Tibial nerve (tissue), 4 donors: Measurements from ENCODE around the gene SMARCA2. TPM values are rescaled to one million over a fixed set of nuclear protein-coding genes. Genes with fewer than 3 reads are reported as not detected.
"Not testable (repeated sequence)": the region's sequence is repeated elsewhere in the genome, so short reads cannot be mapped to it uniquely, and the experiment has no call there.

Experiments used
- DNase-seq, 2 donors: peaks; one replicate each; pipeline ENCODE4 v3.0.0-alpha.2; 2019; ENCODE audit warnings: low spot score in 2 of 2
- H3K27ac ChIP-seq, 4 donors: fragments of 200-600 bp; sonication (generic) in 3 of 4; one replicate each; pipeline ENCODE4 v1.5.1; 2017 to 2019; ENCODE audit warnings: mild to moderate bottlenecking in 1 of 4
- H3K27me3 ChIP-seq, 2 donors: fragments of 200-600 bp; sonication (generic) in 1 of 2; one replicate each; pipeline versions ENCODE4 v1.5.1 to v1.6.0; 2017 to 2019
- H3K36me3 ChIP-seq, 3 donors: fragments of 200-600 bp; sonication (generic); one replicate each; pipeline ENCODE4 v1.5.1; 2018 to 2019
- H3K4me1 ChIP-seq, 4 donors: fragments of 200-600 bp; sonication (generic) in 3 of 4; one replicate each; pipeline ENCODE4 v1.5.1; 2017 to 2019
- H3K4me3 ChIP-seq, 4 donors: fragments of 200-600 bp; sonication (generic) in 3 of 4; one replicate each; pipeline ENCODE4 v1.5.1; 2017 to 2019; ENCODE audit warnings: mild to moderate bottlenecking in 1 of 4, moderate library complexity in 1 of 4
- H3K9me3 ChIP-seq, 4 donors: fragments of 200-600 bp; sonication (generic) in 3 of 4; one replicate each; pipeline ENCODE4 v1.5.1; 2017 to 2019
- EP300 ChIP-seq, 2 donors: sonication (generic); formaldehyde crosslinking; IDR thresholded peaks; one replicate each; pipeline ENCODE4 v1.6.1; 2017; ENCODE audit warnings: antibody characterized with exemption in 2 of 2, mild to moderate bottlenecking in 1 of 2
- POLR2A ChIP-seq, 2 donors: fragments of 450-650 bp; IDR thresholded peaks; one replicate each; pipeline ENCODE4 v1.6.1; 2017; ENCODE audit warnings: antibody characterized with exemption in 2 of 2, mild to moderate bottlenecking in 2 of 2, moderate library complexity in 2 of 2
- WGBS, 2 donors: methylation state at CpG; one replicate each; pipeline ENCODE4 v1.1.5; 2018; 5-methylcytosine and 5-hydroxymethylcytosine counted together
- total RNA-seq, 4 donors: library from RNA; depleted of rRNA; stranded (reverse); fragments of >200 nt; gene quantifications; one replicate each; pipeline ENCODE4 v1.1.0, GENCODE V29; 2016
- TF ChIP-seq, protein P1 (sequence below), 5 experiments: fragments of 200-600 bp in 3 of 5; fragments of 450-650 bp in 2 of 5; sonication (generic) in 3 of 5; IDR thresholded peaks; one replicate each; pipeline ENCODE4 v1.5.1; 2016 to 2019; ENCODE audit warnings: antibody characterized with exemption in 5 of 5, mild to moderate bottlenecking in 3 of 5, moderate library complexity in 2 of 5

The SMARCA2 gene
- total RNA-seq, 4 donors from 2014 or later = 75.9 to 140 (median 119) TPM

DNA sequence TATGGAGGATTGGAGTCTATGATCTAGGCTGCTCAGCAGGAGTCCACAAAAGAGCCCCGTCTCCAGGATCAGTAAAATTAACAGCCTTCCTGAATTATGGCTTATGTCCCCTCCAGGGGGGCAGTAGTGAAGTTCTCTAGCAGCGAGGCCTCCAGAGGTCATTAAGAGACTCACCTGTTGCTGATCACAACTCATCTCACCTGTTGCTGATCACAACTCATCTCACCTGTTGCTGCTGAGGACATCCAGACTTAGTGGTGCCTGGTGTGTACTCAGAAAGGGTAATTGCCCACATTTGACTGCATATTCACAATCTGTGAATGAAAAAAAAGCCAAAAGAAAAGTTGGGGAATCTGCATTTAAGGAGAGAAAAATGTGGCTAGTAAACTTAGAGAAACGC, 129.5 kb downstream of the SMARCA2 start:
- Histone ChIP-seq H3K27ac (no peak overlapping the region), H3K36me3 (peaks cover 0 to 8% (median 0%) of the 10 kb centered on the region in 3 donors), H3K27me3 (no peaks in the 10 kb centered on the region), H3K4me3 (no peak overlapping the region), H3K4me1 (no peaks in the 10 kb centered on the region), H3K9me3 (no peaks in the 10 kb centered on the region)
- DNase-seq = no peak
- no peak for TF ChIP-seq POLR2A (IDR thresholded peaks at IDR 0.05)
- TF ChIP-seq, protein P1, sequence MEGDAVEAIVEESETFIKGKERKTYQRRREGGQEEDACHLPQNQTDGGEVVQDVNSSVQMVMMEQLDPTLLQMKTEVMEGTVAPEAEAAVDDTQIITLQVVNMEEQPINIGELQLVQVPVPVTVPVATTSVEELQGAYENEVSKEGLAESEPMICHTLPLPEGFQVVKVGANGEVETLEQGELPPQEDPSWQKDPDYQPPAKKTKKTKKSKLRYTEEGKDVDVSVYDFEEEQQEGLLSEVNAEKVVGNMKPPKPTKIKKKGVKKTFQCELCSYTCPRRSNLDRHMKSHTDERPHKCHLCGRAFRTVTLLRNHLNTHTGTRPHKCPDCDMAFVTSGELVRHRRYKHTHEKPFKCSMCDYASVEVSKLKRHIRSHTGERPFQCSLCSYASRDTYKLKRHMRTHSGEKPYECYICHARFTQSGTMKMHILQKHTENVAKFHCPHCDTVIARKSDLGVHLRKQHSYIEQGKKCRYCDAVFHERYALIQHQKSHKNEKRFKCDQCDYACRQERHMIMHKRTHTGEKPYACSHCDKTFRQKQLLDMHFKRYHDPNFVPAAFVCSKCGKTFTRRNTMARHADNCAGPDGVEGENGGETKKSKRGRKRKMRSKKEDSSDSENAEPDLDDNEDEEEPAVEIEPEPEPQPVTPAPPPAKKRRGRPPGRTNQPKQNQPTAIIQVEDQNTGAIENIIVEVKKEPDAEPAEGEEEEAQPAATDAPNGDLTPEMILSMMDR (IDR thresholded peaks at IDR 0.05) = no peak
- no peak for TF ChIP-seq EP300 (IDR thresholded peaks at IDR 0.05)
- WGBS, 2 donors = 89 to 95% methylated on average over 3 of the region's 3 CpGs

DNA sequence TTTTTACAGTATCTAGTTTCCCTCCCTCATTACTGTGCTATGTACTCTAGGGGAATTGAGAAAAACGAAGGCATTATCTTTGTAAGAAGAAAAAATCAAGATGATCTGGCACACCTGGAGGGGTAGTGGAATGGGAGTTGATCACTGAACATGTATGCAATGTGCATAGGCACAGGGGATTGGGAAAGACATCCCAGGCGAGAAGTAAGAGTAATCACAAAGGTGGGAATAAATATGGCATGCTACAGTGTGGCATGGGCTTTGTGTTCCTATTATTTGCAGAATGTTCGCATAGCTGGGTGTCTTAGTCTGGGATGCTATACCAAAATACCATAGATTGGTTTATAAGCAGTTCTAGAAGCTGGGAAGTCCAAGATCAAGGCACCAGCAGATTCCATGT, 130.6 kb downstream of the SMARCA2 start:
- Histone ChIP-seq H3K4me3 (no peak overlapping the region), H3K9me3 (no peaks in the 10 kb centered on the region), H3K27ac (no peak overlapping the region), H3K27me3 (no peaks in the 10 kb centered on the region), H3K36me3 (peaks cover 0 to 11% (median 0%) of the 10 kb centered on the region in 3 donors), H3K4me1 (no peaks in the 10 kb centered on the region)
- TF ChIP-seq POLR2A (IDR thresholded peaks at IDR 0.05) (no peak), EP300 (IDR thresholded peaks at IDR 0.05) (no peak)
- TF ChIP-seq, protein P1 (IDR thresholded peaks at IDR 0.05) = no peak
- DNase-seq = no peak
- WGBS, 2 donors = 89 to 90% methylated on average over 3 of the region's 3 CpGs

DNA sequence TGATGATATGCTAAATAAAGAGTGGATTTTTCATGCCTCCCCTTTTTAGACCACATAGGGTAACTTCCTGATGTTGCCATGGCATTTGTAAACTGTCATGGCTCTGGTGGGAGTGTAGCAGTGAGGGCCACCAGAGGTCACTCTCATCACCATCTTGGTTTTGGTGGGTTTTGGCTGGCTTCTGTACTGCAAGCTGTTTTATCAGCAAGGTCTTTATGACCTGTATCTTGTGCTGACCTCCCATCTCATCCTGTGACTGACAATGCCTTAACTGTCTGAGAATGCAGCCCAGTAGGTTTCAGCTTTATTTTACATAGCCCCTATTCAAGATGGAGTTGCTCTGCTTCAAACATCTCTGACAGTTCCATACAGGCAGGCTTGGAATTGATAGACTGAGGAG, 131.6 kb downstream of the SMARCA2 start:
- not testable (repeated sequence) for H3K4me1 ChIP-seq, H3K27me3 ChIP-seq, H3K9me3 ChIP-seq, H3K27ac ChIP-seq, DNase-seq, H3K4me3 ChIP-seq
- peaks cover 0 to 11% (median 0%) of the 10 kb centered on the region in 3 donors for H3K36me3 ChIP-seq

DNA sequence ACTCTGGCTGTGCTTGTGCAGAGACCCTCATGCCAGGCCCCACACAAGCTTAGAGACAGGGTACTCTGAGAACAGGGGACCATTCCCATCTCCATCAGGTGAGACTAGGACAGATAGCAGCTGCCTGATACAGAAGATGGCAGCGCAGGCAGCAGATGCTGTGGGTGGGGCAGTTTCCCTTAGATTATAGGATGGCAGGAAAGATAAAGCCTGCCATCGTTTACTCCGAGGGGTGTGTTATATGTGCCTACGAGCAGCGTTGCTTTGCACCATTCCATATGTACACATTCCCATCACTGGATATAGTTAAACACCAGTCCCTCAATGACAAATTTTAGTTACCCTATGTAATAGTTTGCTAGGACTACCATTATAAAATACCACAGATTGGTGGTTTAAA, 135.2 kb downstream of the SMARCA2 start:
- Histone ChIP-seq H3K4me1 (peaks cover 0 to 18% (median 0%) of the 10 kb centered on the region in 4 donors), H3K27ac (no peak overlapping the region), H3K27me3 (no peaks in the 10 kb centered on the region), H3K36me3 (peaks cover 0 to 11% (median 0%) of the 10 kb centered on the region in 3 donors), H3K4me3 (no peak overlapping the region), H3K9me3 (no peaks in the 10 kb centered on the region)
- no peak for DNase-seq
- TF ChIP-seq POLR2A (IDR thresholded peaks at IDR 0.05) = no peak
- TF ChIP-seq, protein P1 (IDR thresholded peaks at IDR 0.05) = no peak
- no peak for TF ChIP-seq EP300 (IDR thresholded peaks at IDR 0.05)
- WGBS, 2 donors = 96 to 100% methylated on average over 5 of the region's 5 CpGs

DNA sequence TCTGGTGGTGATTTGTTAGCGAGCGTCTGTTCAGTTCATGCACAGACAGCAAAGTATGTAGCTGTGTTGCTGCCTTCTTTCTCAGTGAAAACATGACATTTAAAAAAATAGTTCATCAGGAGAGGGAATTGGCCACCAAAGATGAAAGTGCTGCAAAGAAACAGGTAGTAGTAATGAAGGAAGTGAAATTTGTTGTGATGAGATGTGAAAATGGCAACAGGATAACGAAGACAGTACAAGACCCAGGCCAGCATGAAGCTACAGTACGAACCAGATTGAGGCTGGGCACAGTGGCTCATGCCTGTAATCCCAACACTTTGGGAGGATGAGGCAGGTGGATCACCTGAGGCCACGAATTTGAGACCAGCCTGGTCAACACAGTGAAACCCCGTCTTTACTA, 136.0 kb downstream of the SMARCA2 start:
- Histone ChIP-seq H3K4me3 (no peak overlapping the region), H3K27me3 (no peaks in the 10 kb centered on the region), H3K9me3 (no peaks in the 10 kb centered on the region), H3K36me3 (peaks cover 0 to 11% (median 0%) of the 10 kb centered on the region in 3 donors), H3K4me1 (peaks cover 0 to 18% (median 0%) of the 10 kb centered on the region in 4 donors), H3K27ac (no peak overlapping the region)
- TF ChIP-seq POLR2A (IDR thresholded peaks at IDR 0.05) = no peak
- TF ChIP-seq, protein P1 (IDR thresholded peaks at IDR 0.05) = no peak
- TF ChIP-seq EP300 (IDR thresholded peaks at IDR 0.05) = no peak
- no peak for DNase-seq
- 80 to 94% methylated on average over 6 of the region's 6 CpGs for WGBS, 2 donors
